Immature natural killer cell (primary cell): ENCODE data around the gene SCAF4. TPM values are rescaled to one million over a fixed set of nuclear protein-coding genes. Genes with fewer than 3 reads are reported as not detected.

ENCODE experiments used
- DNase-seq, 3 donors: peaks; one replicate each; pipeline ENCODE4 v3.0.0; 2022; ENCODE audit warnings: mixed read lengths in 1 of 3
- H3K27ac Mint-ChIP-seq, 6 donors: one replicate each; pipeline ENCODE4 v1.8.0; 2020; ENCODE audit warnings: mixed read lengths in 6 of 6, mild to moderate bottlenecking in 5 of 6, inconsistent platforms in 4 of 6, moderate library complexity in 3 of 6
- H3K27me3 Mint-ChIP-seq, 3 donors: one replicate each; pipeline ENCODE4 v1.8.0; 2020 to 2021; ENCODE audit warnings: low read depth in 3 of 3, mild to moderate bottlenecking in 3 of 3, mixed read lengths in 3 of 3, moderate library complexity in 3 of 3, inconsistent platforms in 1 of 3
- H3K36me3 Mint-ChIP-seq, 3 donors: one replicate each; pipeline ENCODE4 v1.8.0; 2020; ENCODE audit warnings: mixed read lengths in 3 of 3, inconsistent platforms in 2 of 3, mild to moderate bottlenecking in 2 of 3
- H3K4me1 Mint-ChIP-seq, 2 donors: one replicate each; pipeline ENCODE4 v1.8.0; 2020; ENCODE audit warnings: inconsistent platforms in 2 of 2, mild to moderate bottlenecking in 2 of 2, mixed read lengths in 2 of 2, moderate library complexity in 1 of 2
- H3K4me3 Mint-ChIP-seq, 5 donors: one replicate each; pipeline ENCODE4 v1.8.0; 2020; ENCODE audit warnings: mild to moderate bottlenecking in 5 of 5, mixed read lengths in 5 of 5, inconsistent platforms in 3 of 5, moderate library complexity in 3 of 5
- H3K9me3 Mint-ChIP-seq, 6 donors: one replicate each; pipeline ENCODE4 v1.8.0; 2020; ENCODE audit warnings: mild to moderate bottlenecking in 6 of 6, mixed read lengths in 6 of 6, inconsistent platforms in 4 of 6, moderate library complexity in 3 of 6
- polyA plus RNA-seq, 3 donors: library from polyadenylated mRNA; unstranded; fragments of 300-500 nt; fragmentation: Illumina TruSeq; gene quantifications; one replicate each; pipeline ENCODE4 v1.2.3, GENCODE V29; 2021

Gene SCAF4
- polyA plus RNA-seq, 3 donors from 2014 or later = 9.3 to 33.3 (median 10.7) TPM

DNA sequence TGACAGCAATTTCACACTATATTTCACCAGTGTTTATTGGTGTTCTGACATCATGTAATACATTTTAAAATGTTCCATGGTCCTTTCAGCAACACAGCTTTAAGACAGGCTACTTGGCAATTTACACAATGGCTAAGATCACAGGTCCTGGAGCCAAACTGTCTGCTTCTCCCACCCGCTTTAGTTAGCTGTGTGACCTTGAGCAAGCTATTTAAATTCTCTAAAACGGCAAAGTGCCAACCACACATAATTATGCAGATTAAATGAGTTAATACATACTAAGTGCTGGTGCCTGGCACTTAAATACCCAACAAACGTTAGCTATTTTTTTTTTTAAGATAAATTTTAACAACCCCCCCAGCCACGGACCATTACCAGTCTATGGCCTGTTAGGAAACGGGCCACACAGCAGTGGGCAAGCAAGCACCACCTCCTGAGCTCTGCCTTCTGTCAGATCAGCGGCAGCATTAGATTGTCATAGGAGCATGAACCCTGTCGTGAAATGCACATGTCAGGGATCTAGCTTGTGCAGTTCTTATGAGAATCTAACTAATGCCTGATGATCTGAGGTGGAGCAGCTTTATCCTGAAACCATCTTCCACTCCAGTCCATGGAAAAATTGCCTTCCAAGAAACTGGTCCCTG lies 45.5 kb downstream of the SCAF4 start:
- no peaks in the 10 kb centered on the region for H3K4me1 Mint-ChIP-seq
- peaks cover 9 to 62% (median 38%) of the 10 kb centered on the region in 3 donors for H3K36me3 Mint-ChIP-seq
- peaks cover 0 to 5% (median 2%) of the 10 kb centered on the region in 3 donors for H3K27me3 Mint-ChIP-seq
- H3K4me3 Mint-ChIP-seq = no peak overlapping the region
- no peaks in the 10 kb centered on the region for H3K9me3 Mint-ChIP-seq
- H3K27ac Mint-ChIP-seq = no peak overlapping the region
- DNase-seq = no peak

DNA sequence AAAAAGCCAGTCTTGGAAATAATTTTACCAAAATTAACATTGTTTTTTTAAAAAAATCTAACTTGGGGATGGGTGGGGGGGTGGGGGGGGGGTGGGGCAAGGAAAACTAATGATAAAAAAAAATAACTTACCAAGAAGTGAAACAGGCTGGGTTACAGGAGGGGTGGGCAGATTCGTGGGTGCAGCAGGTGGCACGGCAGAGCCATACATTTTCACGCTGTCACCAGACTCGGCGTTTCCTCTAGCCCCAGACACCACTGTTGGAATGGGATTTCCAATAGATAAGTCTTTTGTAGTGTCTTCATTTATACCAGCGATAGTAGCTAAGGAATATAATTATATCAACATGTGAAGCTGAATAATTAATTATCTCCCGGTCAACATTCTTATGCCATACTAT lies 47.0 kb downstream of the SCAF4 start:
- Mint-ChIP-seq H3K27ac (peak overlapping the region in 1 of 6 donors; percentile 18), H3K4me3 (no peak overlapping the region), H3K27me3 (peaks cover 0 to 5% (median 2%) of the 10 kb centered on the region in 3 donors), H3K36me3 (peaks cover 7 to 53% (median 30%) of the 10 kb centered on the region in 3 donors), H3K4me1 (no peaks in the 10 kb centered on the region), H3K9me3 (no peaks in the 10 kb centered on the region)
- DNase-seq = no peak

DNA sequence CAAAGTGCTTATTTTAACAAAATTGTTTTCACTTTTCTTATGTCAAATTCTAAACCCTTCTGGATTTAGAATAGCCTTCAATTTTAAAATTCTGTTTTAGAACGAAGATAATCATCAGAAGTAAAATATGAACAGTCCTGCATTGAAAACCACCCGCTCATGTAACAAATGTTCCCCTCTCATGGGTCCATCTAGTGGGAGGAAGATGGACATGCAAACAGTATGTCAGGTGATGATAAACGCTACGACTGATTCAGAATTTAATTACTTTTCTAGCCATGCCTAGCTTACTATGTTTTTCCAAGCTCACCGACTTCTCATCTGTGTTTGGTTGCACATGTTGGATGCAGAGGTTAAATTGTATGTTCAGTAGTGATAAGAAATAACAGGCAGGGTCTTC lies 48.9 kb downstream of the SCAF4 start:
- Mint-ChIP-seq H3K36me3 (peaks cover 4 to 47% (median 27%) of the 10 kb centered on the region in 3 donors), H3K27ac (peak overlapping the region in 2 of 6 donors; percentile 26 to 36)

DNA sequence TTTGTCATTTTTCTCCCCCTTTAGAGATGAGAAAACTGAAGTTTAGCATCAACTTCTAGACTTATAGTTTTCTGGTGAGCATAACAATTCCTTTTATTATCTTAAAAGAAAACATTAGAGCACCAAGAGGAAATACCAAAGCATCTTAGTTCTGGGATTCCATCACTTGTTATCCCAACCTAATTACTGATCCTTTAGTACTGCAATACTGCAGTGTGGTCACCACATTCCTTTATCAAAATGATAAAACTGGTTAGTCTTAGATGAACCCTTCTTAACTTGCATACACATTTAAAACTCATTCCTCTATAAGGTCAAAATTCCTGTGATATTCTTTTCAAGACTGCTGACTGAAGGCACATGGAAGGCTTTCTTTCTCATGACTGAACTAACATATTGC lies 49.3 kb downstream of the SCAF4 start:
- Mint-ChIP-seq H3K36me3 (peaks cover 4 to 45% (median 27%) of the 10 kb centered on the region in 3 donors), H3K9me3 (no peaks in the 10 kb centered on the region), H3K27me3 (peaks cover 0 to 3% (median 2%) of the 10 kb centered on the region in 3 donors), H3K4me3 (no peak overlapping the region), H3K4me1 (no peaks in the 10 kb centered on the region), H3K27ac (peak overlapping the region in 2 of 6 donors; percentile 17 to 36)
- DNase-seq = no peak

More for the DNA sequence above, 48.9 kb downstream of the SCAF4 start:
- no peak for DNase-seq
- Mint-ChIP-seq H3K27me3 (peaks cover 0 to 3% (median 2%) of the 10 kb centered on the region in 3 donors), H3K9me3 (no peaks in the 10 kb centered on the region), H3K4me1 (no peaks in the 10 kb centered on the region), H3K4me3 (no peak overlapping the region)

DNA sequence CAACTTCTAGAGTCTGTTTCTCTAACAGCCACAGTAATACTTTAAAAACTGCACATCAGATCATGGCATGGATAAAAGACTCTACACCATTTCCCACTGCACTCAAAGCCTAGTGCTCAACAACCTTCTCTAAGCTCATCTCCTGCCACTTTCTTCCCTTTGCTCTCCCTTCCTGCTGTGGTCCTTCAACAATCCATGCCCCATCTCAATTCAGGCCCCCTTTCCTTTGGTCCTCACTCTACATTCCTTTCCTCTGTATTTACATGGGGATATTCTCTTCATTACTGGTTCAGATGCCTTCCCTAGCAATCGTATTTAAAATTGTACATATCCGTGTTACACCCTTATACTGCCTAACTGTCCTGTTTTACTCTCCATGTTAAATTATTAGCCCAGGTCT lies 53.4 kb downstream of the SCAF4 start:
- H3K9me3 Mint-ChIP-seq = no peaks in the 10 kb centered on the region
- no peaks in the 10 kb centered on the region for H3K4me1 Mint-ChIP-seq
- DNase-seq = no peak
- peaks cover 0 to 2% (median 0%) of the 10 kb centered on the region in 3 donors for H3K27me3 Mint-ChIP-seq
- no peak overlapping the region for H3K27ac Mint-ChIP-seq
- no peak overlapping the region for H3K4me3 Mint-ChIP-seq
- peaks cover 0 to 15% (median 10%) of the 10 kb centered on the region in 3 donors for H3K36me3 Mint-ChIP-seq

DNA sequence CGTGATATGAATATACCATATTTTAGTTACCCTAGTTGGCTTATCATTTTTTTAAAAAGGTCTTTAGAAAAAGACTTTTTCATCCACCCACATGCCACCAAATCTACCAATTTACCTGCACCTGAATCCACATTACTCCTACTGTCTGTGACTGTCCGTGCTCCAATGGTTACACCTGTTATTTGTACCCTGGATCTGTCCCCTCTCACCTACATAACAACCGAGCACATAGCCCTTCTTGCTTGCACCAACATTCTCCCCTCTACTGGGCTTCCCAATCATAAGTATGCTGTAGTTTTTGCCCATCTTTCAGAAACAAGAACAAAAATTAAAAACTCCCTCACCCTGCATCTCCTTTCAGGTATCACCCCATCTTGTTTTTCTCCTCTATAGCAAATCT lies 54.9 kb downstream of the SCAF4 start:
- peaks cover 0 to 1% (median 0%) of the 10 kb centered on the region in 3 donors for H3K27me3 Mint-ChIP-seq
- no peaks in the 10 kb centered on the region for H3K4me1 Mint-ChIP-seq
- H3K36me3 Mint-ChIP-seq = peaks cover 0 to 5% (median 0%) of the 10 kb centered on the region in 3 donors
- no peaks in the 10 kb centered on the region for H3K9me3 Mint-ChIP-seq
- no peak overlapping the region for H3K4me3 Mint-ChIP-seq
- H3K27ac Mint-ChIP-seq = no peak overlapping the region
- no peak for DNase-seq

DNA sequence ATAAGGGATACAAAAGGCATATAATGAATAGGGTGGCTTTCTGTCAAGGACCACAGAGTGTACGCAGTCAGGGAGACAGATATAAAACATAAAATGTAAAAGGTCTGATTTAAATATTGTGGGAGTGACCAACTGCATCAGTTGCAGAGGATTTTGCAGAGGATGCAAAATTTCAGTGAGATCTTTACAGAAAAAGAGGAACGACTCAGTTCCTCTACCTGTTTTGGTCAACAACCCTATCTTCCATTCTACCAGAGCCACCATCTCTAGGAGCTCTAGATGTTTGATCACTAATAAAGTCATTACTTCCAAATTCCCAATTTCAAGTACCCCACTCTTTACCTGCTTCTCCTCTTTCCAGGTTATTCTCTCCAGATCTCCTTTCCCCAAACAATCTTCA lies 56.0 kb downstream of the SCAF4 start:
- Mint-ChIP-seq H3K27ac (no peak overlapping the region), H3K36me3 (peaks cover 0 to 6% (median 4%) of the 10 kb centered on the region in 3 donors), H3K9me3 (no peaks in the 10 kb centered on the region), H3K4me3 (no peak overlapping the region), H3K4me1 (no peaks in the 10 kb centered on the region), H3K27me3 (no peaks in the 10 kb centered on the region)
- no peak for DNase-seq

DNA sequence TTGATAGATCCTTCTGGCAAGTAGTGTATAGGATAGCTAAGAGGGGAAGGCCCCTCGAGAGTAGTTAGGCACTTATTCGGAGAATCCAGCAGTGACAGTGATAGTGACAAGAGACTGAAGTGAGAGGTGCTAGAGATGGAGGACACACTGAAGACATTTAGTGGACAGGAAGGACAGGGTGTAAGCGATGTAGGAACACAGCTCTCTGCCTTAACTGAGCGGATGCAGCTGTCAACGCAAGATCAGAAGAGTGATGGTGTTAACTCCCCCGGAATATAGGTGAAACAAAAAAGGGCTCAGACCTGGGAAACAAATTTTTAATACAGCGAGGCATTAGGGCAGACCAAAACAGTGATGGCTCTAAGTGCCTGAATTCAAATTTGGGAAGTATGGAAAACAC lies 56.6 kb downstream of the SCAF4 start:
- no peaks in the 10 kb centered on the region for H3K4me1 Mint-ChIP-seq

DNA sequence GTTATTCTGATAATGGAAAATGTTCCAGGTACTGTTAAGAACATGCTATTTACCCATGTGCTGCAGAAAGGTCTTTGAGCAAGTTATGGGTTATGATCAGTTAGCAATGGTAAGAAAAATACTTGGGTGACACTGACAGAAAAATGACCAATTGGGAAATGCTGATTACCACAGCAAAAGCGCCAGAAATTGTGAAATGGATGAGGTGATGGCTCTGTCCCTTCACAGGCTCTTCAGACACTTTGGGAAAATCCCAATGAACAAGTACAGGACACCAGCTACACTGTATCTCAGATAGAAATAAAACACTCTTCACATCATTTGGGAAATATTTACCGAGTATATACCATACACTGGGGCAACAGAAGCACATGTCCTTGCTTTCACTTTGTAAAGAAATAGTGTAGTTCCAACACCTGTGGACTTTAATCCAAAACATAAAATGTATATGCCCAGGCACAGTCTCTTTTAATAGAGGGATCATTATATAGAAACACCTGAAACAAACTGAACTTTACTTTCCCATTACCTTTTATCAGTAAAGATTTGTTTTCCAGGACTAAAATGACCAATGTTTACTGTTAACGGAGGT lies 58.5 kb downstream of the SCAF4 start:
- Mint-ChIP-seq H3K4me3 (no peak overlapping the region), H3K36me3 (peaks cover 0 to 9% (median 6%) of the 10 kb centered on the region in 3 donors), H3K27me3 (no peaks in the 10 kb centered on the region), H3K4me1 (no peaks in the 10 kb centered on the region), H3K27ac (no peak overlapping the region), H3K9me3 (no peaks in the 10 kb centered on the region)
- DNase-seq = no peak

More for the DNA sequence above, 56.6 kb downstream of the SCAF4 start:
- Mint-ChIP-seq H3K9me3 (no peaks in the 10 kb centered on the region), H3K27me3 (no peaks in the 10 kb centered on the region), H3K36me3 (peaks cover 0 to 6% (median 4%) of the 10 kb centered on the region in 3 donors), H3K27ac (no peak overlapping the region), H3K4me3 (no peak overlapping the region)
- no peak for DNase-seq

DNA sequence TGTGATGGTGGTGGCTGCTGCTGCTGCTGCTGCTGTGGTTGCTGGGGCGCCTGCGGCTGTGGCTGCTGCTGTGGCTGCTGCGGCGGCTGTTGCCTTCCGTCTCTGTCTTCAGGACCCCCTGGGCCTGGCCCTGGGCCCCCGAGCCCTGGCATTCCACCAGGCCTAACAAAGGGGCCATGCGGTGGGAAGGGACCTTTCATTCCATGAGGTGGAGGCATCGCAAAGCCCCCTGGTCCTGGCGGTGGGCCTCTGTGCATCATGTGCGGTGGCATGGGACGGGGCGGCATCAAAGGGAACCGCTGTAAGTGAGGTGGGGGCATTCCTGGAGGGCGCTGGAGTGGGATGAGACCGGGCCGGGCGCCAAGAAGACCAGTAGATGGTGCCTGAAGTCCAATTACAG lies 60.0 kb downstream of the SCAF4 start:
- Mint-ChIP-seq H3K9me3 (no peaks in the 10 kb centered on the region), H3K27ac (no peak overlapping the region), H3K36me3 (peaks cover 0 to 10% (median 9%) of the 10 kb centered on the region in 3 donors), H3K4me3 (no peak overlapping the region), H3K27me3 (no peaks in the 10 kb centered on the region), H3K4me1 (peaks cover 0 to 3% of the 10 kb centered on the region in 2 donors)
- DNase-seq = no peak

DNA sequence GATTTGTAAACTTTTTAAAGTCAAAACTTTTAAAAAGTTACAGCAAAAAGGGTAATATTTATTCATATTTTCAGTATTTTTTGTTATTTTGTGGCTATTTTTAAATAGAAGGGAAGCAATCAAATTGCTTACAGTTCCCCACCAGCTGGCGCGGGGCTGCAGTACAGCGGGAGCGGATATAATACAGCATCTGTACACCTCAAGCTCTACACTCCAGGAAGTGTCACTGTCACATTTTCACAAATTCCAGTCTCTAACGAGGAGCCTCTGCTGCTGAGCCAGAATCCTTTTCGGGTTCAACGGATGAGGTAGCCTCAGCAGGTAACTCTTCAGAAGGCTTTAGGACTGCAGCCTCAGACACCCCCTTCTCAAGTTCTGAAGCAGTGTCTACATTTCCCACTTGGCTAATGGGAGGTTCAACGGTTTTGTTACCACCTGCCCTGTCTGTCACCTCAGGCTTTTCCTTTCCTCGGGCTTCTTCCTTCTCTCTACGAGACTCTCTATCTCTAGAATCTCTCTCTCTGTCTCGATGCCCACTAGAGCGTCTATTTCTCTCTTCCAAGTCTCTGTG lies 60.7 kb downstream of the SCAF4 start:
- Mint-ChIP-seq H3K36me3 (peaks cover 0 to 10% (median 9%) of the 10 kb centered on the region in 3 donors), H3K4me3 (no peak overlapping the region), H3K4me1 (peaks cover 1 to 10% of the 10 kb centered on the region in 2 donors), H3K27me3 (no peaks in the 10 kb centered on the region), H3K9me3 (no peaks in the 10 kb centered on the region), H3K27ac (peak overlapping the region in 2 of 6 donors; percentile 2 to 75)
- no peak for DNase-seq

DNA sequence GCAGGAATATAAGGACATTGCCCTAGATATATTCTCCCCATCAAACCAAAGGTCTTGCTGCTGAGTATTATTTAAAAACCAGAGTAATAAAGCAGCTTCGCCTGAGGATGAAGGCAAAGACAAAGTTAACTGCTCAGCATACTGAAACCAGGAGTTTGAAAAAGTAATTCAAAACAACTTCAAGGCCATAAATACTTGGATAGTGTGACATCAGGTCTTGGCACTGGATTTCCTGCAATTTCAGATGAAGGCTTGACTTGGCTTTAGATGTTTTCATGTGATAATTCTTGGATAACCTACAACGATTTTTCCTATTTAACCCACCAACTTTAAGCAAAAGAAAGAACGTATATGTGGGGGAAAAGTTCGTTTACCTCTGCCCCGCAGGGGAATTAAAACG lies 61.8 kb downstream of the SCAF4 start:
- Mint-ChIP-seq H3K4me1 (peaks cover 9 to 19% of the 10 kb centered on the region in 2 donors), H3K27ac (no peak overlapping the region), H3K9me3 (no peaks in the 10 kb centered on the region), H3K4me3 (no peak overlapping the region), H3K36me3 (peaks cover 0 to 14% (median 9%) of the 10 kb centered on the region in 3 donors), H3K27me3 (no peaks in the 10 kb centered on the region)
- no peak for DNase-seq

DNA sequence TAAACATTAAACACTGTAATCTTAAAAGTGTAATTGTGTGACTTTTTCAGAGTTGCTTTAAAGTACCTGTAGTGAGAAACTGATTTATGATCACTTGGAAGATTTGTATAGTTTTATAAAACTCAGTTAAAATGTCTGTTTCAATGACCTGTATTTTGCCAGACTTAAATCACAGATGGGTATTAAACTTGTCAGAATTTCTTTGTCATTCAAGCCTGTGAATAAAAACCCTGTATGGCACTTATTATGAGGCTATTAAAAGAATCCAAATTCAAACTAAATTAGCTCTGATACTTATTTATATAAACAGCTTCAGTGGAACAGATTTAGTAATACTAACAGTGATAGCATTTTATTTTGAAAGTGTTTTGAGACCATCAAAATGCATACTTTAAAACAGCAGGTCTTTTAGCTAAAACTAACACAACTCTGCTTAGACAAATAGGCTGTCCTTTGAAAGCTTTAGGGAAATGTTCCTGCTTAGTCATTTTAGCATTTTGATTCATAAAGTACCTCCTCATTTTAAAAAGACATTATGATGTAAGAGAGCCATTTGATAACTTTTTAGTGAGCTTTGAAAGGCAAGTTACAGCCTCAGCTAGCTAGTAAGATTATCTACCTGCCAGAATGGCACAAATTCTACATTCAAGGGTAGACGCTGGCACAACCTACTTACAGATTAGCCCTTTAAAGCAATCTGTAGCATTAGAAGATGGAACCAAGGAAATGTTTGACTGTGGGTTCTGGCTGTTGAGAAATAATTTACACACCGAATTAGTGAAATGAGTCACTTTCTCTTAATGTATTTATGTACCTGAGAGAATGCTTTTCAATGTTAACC lies 63.0 kb downstream of the SCAF4 start:
- Mint-ChIP-seq H3K4me3 (no peak overlapping the region), H3K27me3 (no peaks in the 10 kb centered on the region), H3K36me3 (peaks cover 0 to 18% (median 12%) of the 10 kb centered on the region in 3 donors), H3K27ac (peak overlapping the region in 2 of 6 donors; percentile 29 to 72), H3K4me1 (peaks cover 12 to 30% of the 10 kb centered on the region in 2 donors), H3K9me3 (no peaks in the 10 kb centered on the region)
- no peak for DNase-seq
